Suppressor macrophage (primary cell): ENCODE results near the gene RGL1.

ENCODE experiments used
- DNase-seq, 4 experiments: peaks; one replicate each; pipeline ENCODE4 v3.0.0-alpha.2; 2020 to 2022

Gene RGL1

DNA sequence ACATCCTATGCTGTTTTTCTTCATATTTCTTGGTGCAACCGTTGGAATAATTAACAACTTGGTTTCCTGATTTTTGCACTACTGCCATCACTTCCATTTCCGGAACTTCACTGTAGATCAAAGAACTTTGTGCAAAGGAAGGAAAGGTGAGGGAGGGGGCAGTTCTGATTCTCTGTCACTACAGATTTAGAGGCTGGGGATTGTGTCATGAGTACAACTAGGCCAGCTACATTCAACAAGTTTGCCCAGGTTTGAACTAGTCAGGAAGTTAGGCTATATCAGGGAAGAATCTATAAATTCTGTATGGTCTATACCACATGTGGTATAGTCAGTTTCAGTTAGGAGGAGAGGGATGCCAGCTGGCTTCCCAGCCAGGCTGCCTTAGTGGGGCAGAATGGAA, 84.2 kb downstream of the RGL1 start:
- no peak for DNase-seq

DNA sequence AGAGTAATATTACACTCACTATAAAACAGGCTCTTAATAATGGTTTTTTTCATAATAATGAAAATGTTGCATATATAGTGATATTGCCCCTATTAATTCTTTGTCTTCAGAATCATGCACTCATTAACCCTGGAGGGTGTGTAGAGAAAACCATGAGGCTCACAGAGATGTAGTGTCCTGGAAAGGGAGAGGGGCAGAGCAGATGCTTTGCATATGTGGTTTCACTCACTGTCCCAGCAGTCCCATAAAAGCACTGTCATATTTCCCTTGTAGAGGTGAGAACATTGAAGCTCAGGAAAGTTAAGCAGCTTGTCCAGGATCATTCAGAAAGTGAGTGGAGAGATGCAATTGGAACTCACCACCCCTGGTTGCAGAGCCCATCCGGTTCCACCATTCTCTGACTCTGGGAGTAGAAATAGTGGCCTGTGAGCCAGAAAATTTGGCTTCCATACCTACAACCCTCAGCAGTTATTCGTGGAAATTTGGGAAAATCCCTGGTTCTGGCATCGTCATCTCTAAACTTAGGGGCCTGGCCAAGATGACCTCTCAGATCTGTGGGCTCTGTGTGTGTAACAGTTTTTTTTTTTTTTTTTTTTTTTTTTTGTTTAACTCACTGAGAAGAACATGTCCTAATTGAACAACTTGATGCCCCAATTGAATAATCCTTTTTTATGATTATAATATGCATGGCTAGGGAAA, 86.4 kb downstream of the RGL1 start:
- DNase-seq, result no peak

DNA sequence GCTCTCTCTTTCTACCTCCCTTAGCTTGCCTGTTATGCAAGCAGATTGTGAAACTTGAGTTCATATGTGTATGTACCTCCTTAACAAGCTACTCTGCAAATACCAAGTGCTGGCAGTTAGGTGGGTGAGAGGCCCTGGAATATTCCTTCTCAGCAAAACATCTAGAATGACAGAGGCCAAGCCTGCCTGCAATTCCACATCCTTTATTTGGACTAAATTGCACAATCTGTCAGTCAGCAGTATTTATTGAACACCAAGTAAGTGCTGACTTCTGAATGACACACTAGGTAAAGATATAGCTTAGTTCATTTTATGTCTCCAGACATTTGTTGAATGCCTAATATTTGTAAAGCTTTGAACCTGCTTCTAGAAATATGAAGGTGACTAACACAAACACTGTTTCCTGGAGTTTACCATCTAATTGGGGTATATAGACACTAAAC, 87.5 kb downstream of the RGL1 start:
- peak; percentile 77 to 93 (median 86) for DNase-seq

- no peak for DNase-seq
These were observed 88.8 kb downstream of the RGL1 start for GRCh38 chr1:183893561-183894289.

DNA sequence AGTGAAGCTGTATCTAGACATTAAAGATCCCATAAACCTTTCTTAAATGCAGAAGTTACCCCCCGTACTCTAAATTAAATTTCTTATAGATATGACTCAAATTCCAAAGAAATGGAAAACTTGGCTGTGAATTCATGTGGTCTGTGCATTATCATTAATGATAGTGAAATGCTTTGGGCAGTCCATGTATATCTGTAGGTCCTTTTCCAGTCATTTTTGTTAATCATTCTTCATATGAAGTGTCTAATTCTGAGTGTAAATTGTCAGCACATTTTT, 89.3 kb downstream of the RGL1 start:
- DNase-seq, result no peak

GRCh38 chr1:183896466-183897048, 91.6 kb downstream of the RGL1 start:
- peak; percentile 75 to 93 (median 84) for DNase-seq

GRCh38 chr1:183898001-183898396, 93.1 kb downstream of the RGL1 start:
- no peak for DNase-seq

- DNase-seq, result no peak
These were observed 93.7 kb downstream of the RGL1 start for GRCh38 chr1:183898610-183899009.

GRCh38 chr1:183901748-183902330, 96.9 kb downstream of the RGL1 start:
- DNase-seq, result peak; percentile 39 to 85 (median 70)

DNA sequence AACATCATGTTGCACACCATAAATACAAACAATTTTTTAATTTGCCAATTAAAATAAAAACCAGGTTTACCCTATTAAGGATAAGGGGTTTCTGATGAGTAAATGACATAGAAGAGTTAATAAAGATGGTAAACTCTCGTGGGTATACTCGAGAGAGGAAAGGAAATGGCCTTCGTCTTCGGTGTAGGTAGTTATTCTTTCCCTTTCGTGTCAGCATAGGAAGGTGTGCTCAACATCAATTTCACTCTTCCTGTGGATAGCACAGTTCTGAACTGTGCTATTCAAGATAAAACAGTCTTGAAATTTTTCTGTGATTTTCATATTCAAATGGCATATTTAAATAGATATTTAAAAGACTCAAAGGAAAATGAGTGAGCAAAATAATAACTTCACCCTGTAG, 98.2 kb downstream of the RGL1 start:
- no peak for DNase-seq

GRCh38 chr1:183905508-183906113, 100.7 kb downstream of the RGL1 start:
- DNase-seq, result no peak

DNA sequence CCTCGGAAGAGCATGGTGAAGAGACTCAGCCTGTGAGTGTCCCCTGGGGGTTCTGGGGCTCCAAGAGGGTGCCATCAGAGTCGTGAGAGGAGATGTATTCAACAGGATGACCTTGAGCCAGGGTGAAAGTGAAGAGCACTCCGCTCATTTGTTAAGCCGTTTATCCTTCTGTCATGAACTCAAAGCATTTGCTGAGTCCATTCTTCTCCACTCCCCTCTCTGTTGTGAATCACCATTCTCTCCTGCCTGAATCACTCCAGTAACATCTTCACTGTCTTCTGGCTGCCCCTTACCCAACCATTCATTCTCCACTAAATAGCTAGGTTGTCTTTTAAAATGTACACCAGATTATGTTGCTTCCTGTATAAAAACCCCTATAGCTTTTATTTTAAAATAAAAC, 102.2 kb downstream of the RGL1 start:
- no peak for DNase-seq

DNA sequence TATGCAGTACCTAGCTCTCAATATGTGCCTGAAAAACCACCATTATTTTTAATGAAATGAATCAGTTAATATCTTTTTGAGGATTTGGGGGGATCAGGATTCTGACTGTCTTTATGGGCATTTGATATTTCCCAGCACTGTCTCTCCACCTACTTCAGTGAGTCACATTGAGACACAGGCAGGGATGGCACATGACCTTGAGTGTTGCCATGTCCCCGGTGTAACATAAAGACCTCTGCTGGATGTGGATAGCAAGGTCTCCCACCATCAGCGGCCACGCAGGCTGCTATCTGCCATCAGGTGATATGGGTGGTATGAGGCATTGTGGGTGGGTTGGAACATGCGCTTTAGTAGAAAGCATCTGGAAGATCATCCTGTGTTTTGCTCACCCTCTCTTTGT, 103.2 kb downstream of the RGL1 start:
- peak; percentile 47 to 68 (median 58) for DNase-seq

DNA sequence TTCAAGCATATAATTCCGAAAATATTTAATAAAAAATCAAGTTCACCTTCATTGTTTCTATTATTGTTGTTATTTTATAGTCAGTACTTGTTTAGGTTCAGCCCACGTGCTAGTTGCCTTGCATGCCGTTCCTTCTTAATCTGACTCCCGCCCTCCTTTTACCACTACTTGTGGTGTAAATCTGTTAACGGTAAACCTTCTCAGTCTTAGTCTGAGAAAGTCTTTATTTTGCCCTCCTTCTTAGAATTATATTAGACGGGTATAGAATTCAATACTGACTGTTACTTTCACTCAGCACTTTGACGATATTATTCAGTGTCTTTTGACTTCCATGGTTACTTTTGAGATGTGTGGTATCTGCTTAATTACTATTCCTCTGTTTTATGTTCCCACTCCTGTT, 104.8 kb downstream of the RGL1 start:
- no peak for DNase-seq

GRCh38 chr1:183910845-183911244, 105.9 kb downstream of the RGL1 start:
- DNase-seq, result peak in 1 of 4 experiments; percentile 45

DNA sequence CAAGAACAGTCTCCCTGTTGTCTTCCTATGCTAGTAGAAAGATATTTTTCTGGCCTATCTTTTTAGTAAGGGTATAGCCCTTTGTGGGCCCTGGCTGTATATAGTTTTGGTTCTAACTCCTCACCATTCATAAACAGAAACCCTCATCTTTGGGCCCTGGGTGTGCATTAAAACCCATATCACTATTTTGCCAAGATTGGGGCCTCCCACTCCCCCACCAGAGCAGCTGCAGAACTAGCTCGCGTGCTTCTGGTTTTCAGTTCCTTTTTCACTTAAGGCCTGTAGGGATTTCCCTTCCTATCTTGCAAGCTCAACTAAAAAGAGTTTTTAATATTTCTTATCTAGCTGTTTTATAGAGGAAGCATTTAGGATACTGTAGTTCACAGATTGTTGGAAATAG, 106.4 kb downstream of the RGL1 start:
- peak; percentile 81 to 95 (median 90) for DNase-seq

GRCh38 chr1:183912265-183912886, 107.5 kb downstream of the RGL1 start:
- no peak for DNase-seq

- DNase-seq, result no peak
These were observed 108.7 kb downstream of the RGL1 start for GRCh38 chr1:183913567-183913993.

DNA sequence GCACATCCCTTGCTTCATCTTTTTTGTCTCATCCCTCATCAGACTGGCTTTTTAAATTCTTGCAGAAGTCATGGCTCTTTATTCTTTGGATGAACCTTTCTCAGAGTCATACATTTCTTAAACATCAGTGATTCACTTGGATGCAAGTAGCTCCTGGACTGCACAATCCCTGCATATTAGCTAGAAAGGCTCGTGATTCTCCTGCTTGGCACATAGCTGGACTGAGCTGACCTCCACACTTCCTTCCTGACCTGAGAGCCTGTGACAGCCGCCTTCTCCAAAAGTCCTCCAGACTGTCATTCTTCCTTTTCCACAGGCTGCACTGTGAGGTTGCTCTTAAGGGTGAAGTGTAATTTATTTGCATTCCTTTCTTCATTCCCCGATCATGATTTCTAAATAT, 109.4 kb downstream of the RGL1 start:
- peak; percentile 76 to 92 (median 84) for DNase-seq

DNA sequence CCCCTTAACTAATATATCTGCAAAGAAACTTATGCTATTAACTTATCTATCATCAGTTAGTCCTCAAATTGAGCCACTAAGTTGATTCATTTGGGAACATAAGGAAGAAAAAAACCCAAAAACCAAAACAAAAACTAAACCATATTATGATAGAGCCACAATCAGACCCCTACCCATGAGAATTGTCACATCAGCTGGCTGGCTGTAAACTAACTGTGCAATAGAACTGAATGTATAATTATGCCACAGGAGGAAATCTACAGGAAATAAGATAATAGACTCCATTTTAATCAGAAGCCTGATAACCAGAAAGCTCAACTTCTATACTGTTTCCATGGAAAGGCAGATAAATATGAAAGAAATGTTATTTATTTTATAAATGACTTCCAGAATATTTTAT, 110.0 kb downstream of the RGL1 start:
- no peak for DNase-seq

DNA sequence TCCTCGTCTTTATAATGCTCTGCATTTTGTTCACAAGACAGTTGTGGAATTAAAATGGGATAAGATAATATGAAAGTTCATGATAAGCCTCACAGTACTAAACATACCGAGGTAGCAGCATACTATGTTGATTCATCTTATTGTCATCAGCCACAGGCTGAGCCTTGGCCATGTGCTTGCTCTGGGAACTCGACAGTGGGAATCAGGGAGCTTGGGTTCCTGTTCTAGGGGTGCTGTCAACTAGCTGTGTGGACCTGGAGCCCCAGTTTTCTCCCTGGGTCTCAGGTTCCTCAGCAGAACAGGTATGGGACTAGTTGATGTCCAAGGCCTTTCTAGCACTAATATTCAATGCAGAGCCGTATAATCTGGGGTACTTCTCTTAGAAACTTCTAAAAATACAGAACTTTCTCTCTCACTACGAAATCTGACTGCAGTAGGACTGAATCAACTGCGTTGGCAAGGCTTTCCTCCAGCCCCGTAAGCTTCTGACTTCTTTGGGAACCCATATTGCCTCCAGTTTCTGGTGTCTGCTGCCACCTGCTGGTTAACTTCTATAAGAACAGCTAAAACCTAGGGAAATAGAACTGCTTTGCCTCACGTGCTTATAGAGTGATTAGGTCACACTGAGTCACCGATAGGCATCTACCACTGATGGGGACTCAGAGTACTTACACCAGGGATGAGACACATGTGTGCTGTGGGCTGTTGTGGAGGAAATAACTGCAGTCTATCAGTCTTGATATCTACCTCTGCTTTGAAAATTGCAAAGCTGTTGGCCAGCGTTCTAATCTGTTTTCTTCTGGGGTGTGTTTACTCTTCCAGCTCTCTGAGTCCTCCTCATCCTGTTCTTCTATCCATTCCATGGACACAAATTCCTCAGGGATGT, 110.9 kb downstream of the RGL1 start:
- peak; percentile 92 to 97 (median 96) for DNase-seq

DNA sequence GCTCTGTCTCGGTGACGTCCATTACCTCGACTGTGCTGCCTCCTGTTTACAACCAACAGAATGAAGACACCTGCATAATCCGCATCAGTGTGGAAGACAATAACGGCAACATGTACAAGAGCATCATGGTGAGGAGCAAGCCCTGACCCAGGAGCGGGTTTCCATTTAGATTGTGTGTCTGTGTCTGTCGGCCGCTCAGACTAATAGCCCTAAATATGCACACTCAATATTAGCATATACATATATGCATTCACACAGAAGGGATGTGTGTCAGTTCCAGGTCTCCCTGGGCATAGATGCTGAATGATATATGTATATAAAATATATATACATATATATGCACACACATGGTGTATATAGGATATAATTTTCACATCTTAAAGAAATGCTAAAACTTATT, 111.7 kb downstream of the RGL1 start:
- no peak for DNase-seq
